Measurements from ENCODE around the gene NELFA. TPM values are rescaled to one million over a fixed set of nuclear protein-coding genes. Genes with fewer than 3 reads are reported as not detected.
"Not testable (repeated sequence)": the region's sequence is repeated elsewhere in the genome, so short reads cannot be mapped to it uniquely, and the experiment has no call there.

Gene NELFA
- polyA plus RNA-seq, 4 donors: 12.7 to 35.1 (median 22.6) TPM

DNA sequence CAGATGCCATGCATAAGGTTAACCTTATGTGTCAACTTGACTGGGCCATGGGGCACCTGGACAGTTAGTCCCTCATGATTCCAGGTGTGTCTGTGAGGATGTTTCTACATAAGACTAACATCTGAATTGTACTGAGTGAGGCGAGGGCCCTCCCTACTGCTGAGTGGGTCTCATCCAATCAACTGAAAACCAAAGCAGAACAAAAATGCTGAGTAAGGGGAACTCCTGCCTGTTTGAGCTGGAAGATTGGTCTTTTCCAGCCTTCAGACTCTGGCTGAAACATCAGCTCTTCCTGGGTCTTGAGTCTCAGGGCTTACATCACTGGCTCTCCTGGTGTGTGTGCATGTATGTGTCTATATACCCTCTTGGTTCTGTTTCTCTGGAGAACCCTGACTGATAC, 13.8 kb downstream of the NELFA start:
- Histone ChIP-seq H3K27ac (ENCODE audit: low read depth in 1 of 3, low read length in 2 of 3) (no peak overlapping the region), H3K9me3 (ENCODE audit: control insufficient read depth in 2 of 2, insufficient read depth in 1 of 2, low read depth in 1 of 2, low read length in 1 of 2) (peaks cover 0 to 23% of the 10 kb centered on the region in 2 donors), H3K27me3 (ENCODE audit: control insufficient read depth in 3 of 3, insufficient read depth in 3 of 3, low read length in 3 of 3) (no peaks in the 10 kb centered on the region), H3K4me3 (ENCODE audit: low read depth in 1 of 3, low read length in 3 of 3) (no peak overlapping the region), H3K4me1 (ENCODE audit: control insufficient read depth in 3 of 3, insufficient read depth in 2 of 3, low read depth in 1 of 3, low read length in 2 of 3) (peaks cover 0 to 3% (median 0%) of the 10 kb centered on the region in 3 donors), H3K36me3 (ENCODE audit: control insufficient read depth in 3 of 3, insufficient read depth in 2 of 3, low read depth in 1 of 3, low read length in 3 of 3) (peaks cover 2 to 43% (median 4%) of the 10 kb centered on the region in 3 donors)
- DNase-seq (no peak), FAIRE-seq (no peak)
- 94 to 95% (median 94%) methylated on average over 1 of the region's 1 CpG for WGBS, 3 donors

DNA sequence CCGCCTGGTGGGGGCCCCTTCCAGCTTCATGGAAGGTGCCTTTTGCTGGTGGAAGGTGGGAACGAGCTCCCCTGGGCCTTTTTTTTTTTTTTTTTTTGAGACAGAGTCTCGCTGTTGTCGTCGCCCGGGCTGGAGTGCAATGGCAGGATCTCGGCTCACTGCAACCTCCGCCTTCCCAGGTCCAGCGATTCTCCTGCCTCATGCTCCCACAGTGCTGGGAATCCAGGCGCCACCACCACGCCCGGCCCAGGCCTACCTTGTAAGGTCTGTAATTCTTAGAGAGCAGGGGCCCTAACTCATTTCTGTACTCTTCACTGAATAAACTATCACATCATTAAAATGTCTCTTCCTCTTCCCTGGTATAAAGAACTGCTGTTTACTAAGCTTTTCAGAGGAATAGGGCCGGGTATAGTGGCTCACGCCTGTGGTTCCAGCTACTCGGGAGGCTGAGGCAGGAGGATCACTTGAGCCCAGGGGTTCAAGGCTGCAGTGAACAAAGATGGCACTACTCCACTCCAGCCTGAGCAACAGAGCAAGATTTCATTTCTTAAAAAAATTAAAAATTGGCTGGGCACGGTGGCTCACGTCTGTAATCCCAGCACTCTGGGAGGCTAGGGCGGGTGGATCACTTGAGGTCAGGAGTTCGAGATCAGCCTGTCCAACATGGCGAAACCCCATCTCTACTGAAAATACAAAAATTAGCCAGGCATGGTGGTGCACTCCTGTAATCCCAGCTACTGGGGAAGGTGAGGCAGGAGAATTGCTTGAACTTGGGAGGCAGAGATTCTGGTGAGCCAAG, 14.9 kb downstream of the NELFA start:
- not testable (repeated sequence) for H3K27me3 ChIP-seq (ENCODE audit: control insufficient read depth in 3 of 3, insufficient read depth in 3 of 3, low read length in 3 of 3); H3K27ac ChIP-seq (ENCODE audit: low read depth in 1 of 3, low read length in 2 of 3); H3K4me3 ChIP-seq (ENCODE audit: low read depth in 1 of 3, low read length in 3 of 3); FAIRE-seq; H3K4me1 ChIP-seq (ENCODE audit: control insufficient read depth in 3 of 3, insufficient read depth in 2 of 3, low read depth in 1 of 3, low read length in 2 of 3); DNase-seq
- WGBS, 3 donors: 95 to 97% (median 96%) methylated on average over 20 of the region's 20 CpGs
- Histone ChIP-seq H3K9me3 (ENCODE audit: control insufficient read depth in 2 of 2, insufficient read depth in 1 of 2, low read depth in 1 of 2, low read length in 1 of 2) (peaks cover 0 to 22% of the 10 kb centered on the region in 2 donors), H3K36me3 (ENCODE audit: control insufficient read depth in 3 of 3, insufficient read depth in 2 of 3, low read depth in 1 of 3, low read length in 3 of 3) (peaks cover 2 to 53% (median 10%) of the 10 kb centered on the region in 3 donors)

DNA sequence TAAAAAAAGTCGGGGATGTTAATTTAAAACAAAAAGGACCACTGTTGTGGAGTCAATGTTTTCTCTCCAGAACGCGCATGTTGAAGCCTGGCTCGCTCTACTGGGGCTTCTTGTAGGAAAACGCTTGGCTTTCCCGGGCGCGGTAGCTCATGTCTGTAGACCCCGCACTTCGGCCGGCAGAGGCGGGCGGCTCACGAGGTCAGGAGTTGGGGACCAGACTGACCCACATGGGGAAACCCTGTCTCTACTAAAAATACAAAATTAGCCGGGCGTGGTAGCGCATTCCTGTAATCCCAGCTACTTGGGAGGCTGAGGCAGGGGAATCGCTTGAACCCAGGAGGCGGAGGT, 15.6 kb downstream of the NELFA start:
- Histone ChIP-seq H3K27ac (ENCODE audit: low read depth in 1 of 3, low read length in 2 of 3) (no peak overlapping the region), H3K9me3 (ENCODE audit: control insufficient read depth in 2 of 2, insufficient read depth in 1 of 2, low read depth in 1 of 2, low read length in 1 of 2) (peaks cover 0 to 17% of the 10 kb centered on the region in 2 donors), H3K4me3 (ENCODE audit: low read depth in 1 of 3, low read length in 3 of 3) (no peak overlapping the region), H3K4me1 (ENCODE audit: control insufficient read depth in 3 of 3, insufficient read depth in 2 of 3, low read depth in 1 of 3, low read length in 2 of 3) (no peaks in the 10 kb centered on the region), H3K27me3 (ENCODE audit: control insufficient read depth in 3 of 3, insufficient read depth in 3 of 3, low read length in 3 of 3) (no peaks in the 10 kb centered on the region), H3K36me3 (ENCODE audit: control insufficient read depth in 3 of 3, insufficient read depth in 2 of 3, low read depth in 1 of 3, low read length in 3 of 3) (peaks cover 2 to 61% (median 10%) of the 10 kb centered on the region in 3 donors)
- FAIRE-seq (no peak), DNase-seq (no peak)
- 93 to 95% (median 94%) methylated on average over 19 of the region's 19 CpGs for WGBS, 3 donors

DNA sequence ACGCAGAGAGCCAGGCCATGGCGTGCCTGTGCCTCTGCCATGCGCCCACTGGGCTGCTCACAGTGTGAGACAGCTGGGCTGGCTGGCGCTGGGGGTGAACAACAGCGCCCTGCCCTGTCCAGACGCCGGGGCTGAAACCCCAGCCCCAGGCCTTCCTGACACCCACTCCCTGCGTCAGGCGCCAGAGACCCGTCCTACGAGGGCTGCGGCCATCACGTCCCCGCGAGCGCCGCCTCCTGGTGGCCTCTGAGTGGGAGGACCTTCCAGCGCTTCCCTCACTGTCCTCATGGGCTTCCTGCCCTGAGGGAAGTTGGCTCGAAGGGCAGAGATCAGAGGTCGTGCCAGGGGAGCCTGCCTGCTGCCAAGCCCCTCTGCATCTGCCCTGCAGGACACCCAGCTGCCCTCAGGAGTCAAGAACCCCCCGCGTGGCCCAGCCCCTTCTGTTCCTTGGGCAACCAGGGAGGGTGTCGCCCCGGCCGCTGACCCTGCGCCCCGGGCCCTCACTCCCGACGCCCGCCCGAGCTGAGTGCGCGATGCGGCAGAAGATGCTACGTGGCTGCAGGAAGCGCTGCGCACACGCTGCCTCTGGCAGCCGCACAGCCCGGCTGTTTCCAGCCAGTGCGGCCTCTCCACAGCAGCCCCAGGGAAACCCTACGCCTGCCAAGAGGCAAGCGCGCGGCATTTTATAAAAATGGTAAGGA, 16.2 kb downstream of the NELFA start:
- DNase-seq: no peak
- Histone ChIP-seq H3K27ac (ENCODE audit: low read depth in 1 of 3, low read length in 2 of 3) (no peak overlapping the region), H3K4me1 (ENCODE audit: control insufficient read depth in 3 of 3, insufficient read depth in 2 of 3, low read depth in 1 of 3, low read length in 2 of 3) (no peaks in the 10 kb centered on the region), H3K9me3 (ENCODE audit: control insufficient read depth in 2 of 2, insufficient read depth in 1 of 2, low read depth in 1 of 2, low read length in 1 of 2) (peaks cover 0 to 12% of the 10 kb centered on the region in 2 donors), H3K4me3 (ENCODE audit: low read depth in 1 of 3, low read length in 3 of 3) (no peak overlapping the region), H3K27me3 (ENCODE audit: control insufficient read depth in 3 of 3, insufficient read depth in 3 of 3, low read length in 3 of 3) (no peaks in the 10 kb centered on the region), H3K36me3 (ENCODE audit: control insufficient read depth in 3 of 3, insufficient read depth in 2 of 3, low read depth in 1 of 3, low read length in 3 of 3) (peaks cover 2 to 64% (median 12%) of the 10 kb centered on the region in 3 donors)
- WGBS, 3 donors: 88 to 97% (median 95%) methylated on average over 40 to 45 of the region's 45 CpGs
- FAIRE-seq: no peak

DNA sequence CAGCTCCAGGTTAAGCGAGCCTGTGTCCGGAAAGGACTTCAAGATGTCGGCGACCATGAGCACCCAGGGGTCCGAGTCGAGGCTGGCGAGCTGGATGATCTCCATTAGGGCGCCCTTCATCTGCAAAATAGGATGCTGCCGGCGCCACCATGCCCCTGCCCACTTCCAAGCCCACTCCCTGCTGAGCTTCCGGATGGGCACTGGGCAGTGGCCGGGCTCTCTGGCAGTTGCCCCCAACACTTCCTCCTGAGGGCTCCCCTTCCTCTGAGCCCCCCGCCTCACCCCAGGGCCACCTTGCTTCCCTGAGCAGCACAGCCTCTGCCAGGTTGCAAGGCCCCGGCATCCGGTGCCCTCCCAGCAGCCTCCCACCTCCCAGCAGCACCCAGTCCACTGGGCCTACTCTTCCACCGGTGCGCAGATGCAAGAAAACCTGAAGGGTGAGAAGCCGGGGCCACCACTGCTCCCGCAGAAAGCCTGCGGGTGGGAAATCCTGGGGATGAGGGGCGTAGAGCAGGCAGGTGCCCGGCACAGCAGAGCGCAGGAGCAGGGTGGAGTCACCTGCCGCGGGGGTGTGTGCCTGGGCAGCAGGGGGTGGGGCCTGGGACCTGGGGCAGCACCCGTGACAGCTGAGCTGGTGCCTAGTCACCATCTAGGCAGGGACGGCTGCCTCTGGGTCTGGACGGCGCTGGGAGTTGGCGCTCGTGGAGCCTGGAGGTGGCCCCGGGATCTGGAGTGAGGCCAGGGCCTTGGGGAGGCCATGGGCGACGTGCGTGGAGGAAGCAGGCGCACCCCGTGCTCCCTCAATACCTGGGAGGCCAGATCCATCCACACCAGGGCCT, 17.0 kb downstream of the NELFA start:
- DNase-seq (no peak), FAIRE-seq (no peak)
- 88 to 93% (median 91%) methylated on average over 37 of the region's 37 CpGs for WGBS, 3 donors
- Histone ChIP-seq H3K27ac (ENCODE audit: low read depth in 1 of 3, low read length in 2 of 3) (no peak overlapping the region), H3K4me1 (ENCODE audit: control insufficient read depth in 3 of 3, insufficient read depth in 2 of 3, low read depth in 1 of 3, low read length in 2 of 3) (no peaks in the 10 kb centered on the region), H3K36me3 (ENCODE audit: control insufficient read depth in 3 of 3, insufficient read depth in 2 of 3, low read depth in 1 of 3, low read length in 3 of 3) (peaks cover 2 to 71% (median 16%) of the 10 kb centered on the region in 3 donors), H3K27me3 (ENCODE audit: control insufficient read depth in 3 of 3, insufficient read depth in 3 of 3, low read length in 3 of 3) (no peaks in the 10 kb centered on the region), H3K4me3 (ENCODE audit: low read depth in 1 of 3, low read length in 3 of 3) (no peak overlapping the region), H3K9me3 (ENCODE audit: control insufficient read depth in 2 of 2, insufficient read depth in 1 of 2, low read depth in 1 of 2, low read length in 1 of 2) (peaks cover 0 to 9% of the 10 kb centered on the region in 2 donors)

DNA sequence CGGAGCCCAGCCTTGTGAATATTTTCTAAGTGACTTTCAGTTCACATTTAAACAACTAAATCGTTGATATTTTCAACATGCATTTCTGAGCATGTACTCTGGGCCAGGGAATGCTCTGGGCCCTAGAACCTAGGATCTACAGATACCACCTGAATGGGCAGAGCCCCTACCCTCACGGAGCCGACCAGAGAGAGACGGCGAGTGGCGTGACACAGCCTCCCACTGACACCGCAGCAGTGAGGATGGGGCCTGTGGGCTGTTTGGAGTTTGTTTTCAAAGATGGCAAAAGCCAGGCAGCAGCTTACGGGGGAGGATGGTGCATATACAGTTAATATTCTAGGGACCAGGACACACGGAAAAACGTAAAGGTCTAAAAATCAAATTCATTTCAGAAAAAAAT, 17.7 kb downstream of the NELFA start:
- peaks cover 0 to 5% of the 10 kb centered on the region in 2 donors for H3K9me3 ChIP-seq (ENCODE audit: control insufficient read depth in 2 of 2, insufficient read depth in 1 of 2, low read depth in 1 of 2, low read length in 1 of 2)
- WGBS, 3 donors: 90 to 93% (median 92%) methylated on average over 11 of the region's 11 CpGs
- FAIRE-seq (no peak), DNase-seq (no peak)
- no peaks in the 10 kb centered on the region for H3K27me3 ChIP-seq (ENCODE audit: control insufficient read depth in 3 of 3, insufficient read depth in 3 of 3, low read length in 3 of 3)
- no peak overlapping the region for H3K27ac ChIP-seq (ENCODE audit: low read depth in 1 of 3, low read length in 2 of 3)
- H3K4me1 ChIP-seq (ENCODE audit: control insufficient read depth in 3 of 3, insufficient read depth in 2 of 3, low read depth in 1 of 3, low read length in 2 of 3): no peaks in the 10 kb centered on the region
- H3K4me3 ChIP-seq (ENCODE audit: low read depth in 1 of 3, low read length in 3 of 3): no peak overlapping the region
- H3K36me3 ChIP-seq (ENCODE audit: control insufficient read depth in 3 of 3, insufficient read depth in 2 of 3, low read depth in 1 of 3, low read length in 3 of 3): peaks cover 2 to 75% (median 16%) of the 10 kb centered on the region in 3 donors

DNA sequence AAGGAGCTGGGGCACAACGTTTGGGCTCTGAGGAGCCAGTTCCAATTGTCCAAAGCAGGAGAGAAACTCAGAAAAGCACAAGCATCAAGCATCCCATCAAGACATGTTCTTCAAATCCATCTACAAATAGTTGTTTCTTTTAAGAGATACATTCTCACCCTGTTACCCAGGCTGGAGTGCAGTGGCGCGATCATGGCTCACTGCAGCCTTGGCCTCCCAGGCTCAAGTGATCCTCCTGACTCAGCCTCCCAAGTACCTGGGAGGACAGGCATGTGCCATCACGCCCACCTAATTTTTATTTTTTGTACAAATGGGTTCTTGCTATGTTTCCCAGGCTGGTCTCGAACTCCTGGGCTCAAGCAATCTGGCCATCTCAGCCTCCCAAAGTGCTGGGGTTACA, 18.1 kb downstream of the NELFA start:
- Histone ChIP-seq H3K4me1 (ENCODE audit: control insufficient read depth in 3 of 3, insufficient read depth in 2 of 3, low read depth in 1 of 3, low read length in 2 of 3) (no peaks in the 10 kb centered on the region), H3K36me3 (ENCODE audit: control insufficient read depth in 3 of 3, insufficient read depth in 2 of 3, low read depth in 1 of 3, low read length in 3 of 3) (peaks cover 2 to 79% (median 19%) of the 10 kb centered on the region in 3 donors), H3K9me3 (ENCODE audit: control insufficient read depth in 2 of 2, insufficient read depth in 1 of 2, low read depth in 1 of 2, low read length in 1 of 2) (peaks cover 0 to 5% of the 10 kb centered on the region in 2 donors), H3K4me3 (ENCODE audit: low read depth in 1 of 3, low read length in 3 of 3) (no peak overlapping the region), H3K27me3 (ENCODE audit: control insufficient read depth in 3 of 3, insufficient read depth in 3 of 3, low read length in 3 of 3) (no peaks in the 10 kb centered on the region), H3K27ac (ENCODE audit: low read depth in 1 of 3, low read length in 2 of 3) (no peak overlapping the region)
- DNase-seq (no peak), FAIRE-seq (no peak)
- WGBS, 3 donors: 88 to 94% (median 90%) methylated on average over 5 of the region's 5 CpGs

DNA sequence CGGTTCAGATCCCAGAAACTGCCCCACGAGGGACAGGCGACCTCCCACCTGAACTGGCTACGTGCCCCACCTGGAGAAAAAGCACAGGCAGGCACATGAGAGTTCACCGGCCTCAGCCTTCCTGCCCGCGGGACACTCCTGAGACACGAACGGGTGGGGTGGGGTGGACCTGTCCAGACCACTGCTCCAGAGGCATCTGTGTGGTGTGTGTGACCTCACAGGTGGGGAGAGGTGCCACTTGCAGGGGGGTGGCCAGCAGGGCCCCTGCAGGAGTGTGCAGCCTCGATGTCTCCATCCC, 18.5 kb downstream of the NELFA start:
- no peaks in the 10 kb centered on the region for H3K27me3 ChIP-seq (ENCODE audit: control insufficient read depth in 3 of 3, insufficient read depth in 3 of 3, low read length in 3 of 3)
- 88 to 92% (median 90%) methylated on average over 10 of the region's 10 CpGs for WGBS, 3 donors
- FAIRE-seq (no peak), DNase-seq (no peak)
- no peaks in the 10 kb centered on the region for H3K4me1 ChIP-seq (ENCODE audit: control insufficient read depth in 3 of 3, insufficient read depth in 2 of 3, low read depth in 1 of 3, low read length in 2 of 3)
- no peak overlapping the region for H3K4me3 ChIP-seq (ENCODE audit: low read depth in 1 of 3, low read length in 3 of 3)
- H3K9me3 ChIP-seq (ENCODE audit: control insufficient read depth in 2 of 2, insufficient read depth in 1 of 2, low read depth in 1 of 2, low read length in 1 of 2): peaks cover 0 to 5% of the 10 kb centered on the region in 2 donors
- peaks cover 2 to 83% (median 23%) of the 10 kb centered on the region in 3 donors for H3K36me3 ChIP-seq (ENCODE audit: control insufficient read depth in 3 of 3, insufficient read depth in 2 of 3, low read depth in 1 of 3, low read length in 3 of 3)
- no peak overlapping the region for H3K27ac ChIP-seq (ENCODE audit: low read depth in 1 of 3, low read length in 2 of 3)

All from small intestine (tissue), 7 donors.